ENCODE results near the gene PPCDC.

PPCDC gene

DNA sequence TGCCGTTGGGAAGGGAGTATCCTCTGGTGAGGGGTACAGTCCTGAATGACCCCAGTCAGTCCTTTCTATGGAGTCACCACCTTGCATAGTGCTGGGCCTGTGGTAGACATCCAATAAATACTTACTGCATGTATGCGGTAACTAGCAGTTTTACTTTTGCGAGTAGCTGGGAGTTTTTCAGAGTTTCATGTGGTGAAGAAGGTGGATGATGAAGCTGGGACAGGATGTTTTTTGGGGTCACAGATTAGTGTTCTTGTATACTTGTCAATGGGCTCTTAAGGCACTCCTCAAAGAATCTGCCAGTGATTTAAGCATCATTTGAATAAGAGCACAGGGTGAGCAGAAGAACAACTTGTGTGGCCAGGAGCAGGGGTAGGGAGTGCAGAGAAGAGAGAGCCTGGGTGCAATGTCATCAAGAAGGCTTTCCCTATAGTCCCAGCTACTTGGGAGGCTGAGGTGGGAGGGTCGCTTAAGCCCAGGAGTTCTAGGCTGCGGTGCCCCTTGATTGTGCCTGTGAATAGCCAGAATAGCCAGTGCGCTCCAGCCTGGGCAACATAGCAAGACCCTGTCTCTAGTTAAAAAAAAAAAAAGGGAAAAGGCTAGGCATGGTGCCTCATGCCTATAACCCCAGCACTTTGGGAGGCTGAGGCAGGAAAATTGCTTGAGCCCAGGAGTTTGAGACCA, 22.1 kb downstream of the PPCDC start:
- DNase-seq: no peak

- DNase-seq: no peak
These were observed 25.0 kb downstream of the PPCDC start for GRCh38 chr15:75048394-75048793.

GRCh38 chr15:75049392-75049791, 26.0 kb downstream of the PPCDC start:
- DNase-seq: peak in 1 of 2 experiments; percentile 27

DNA sequence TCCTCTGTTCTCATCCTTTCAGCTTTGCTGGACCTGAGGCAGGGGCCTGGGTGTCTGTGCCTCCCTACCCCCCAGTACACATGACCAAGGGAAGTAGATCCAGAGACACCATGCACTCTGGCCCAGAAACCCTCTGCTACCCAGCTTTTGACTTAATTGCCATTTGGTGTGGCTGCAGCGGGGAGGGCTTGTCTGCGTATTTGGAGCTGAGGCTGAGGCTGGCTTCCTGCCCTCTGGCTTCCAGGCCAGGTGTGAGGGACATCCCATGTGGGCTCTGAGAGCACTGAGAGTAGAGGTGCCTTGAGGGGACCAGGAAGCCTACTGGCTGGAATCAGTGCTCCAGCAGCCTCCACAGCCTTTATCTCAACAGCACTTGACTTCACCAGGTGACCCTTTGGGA, 26.9 kb downstream of the PPCDC start:
- DNase-seq: no peak

GRCh38 chr15:75051191-75051608, 27.8 kb downstream of the PPCDC start:
- no peak for DNase-seq

- no peak for DNase-seq
These were observed 28.3 kb downstream of the PPCDC start for GRCh38 chr15:75051711-75052110.

- DNase-seq: no peak
These were observed 29.8 kb downstream of the PPCDC start for GRCh38 chr15:75052972-75053747.

GRCh38 chr15:75053748-75054125, 30.3 kb downstream of the PPCDC start:
- DNase-seq: no peak

- DNase-seq: no peak
These were observed 30.9 kb downstream of the PPCDC start for GRCh38 chr15:75054172-75054897.

DNA sequence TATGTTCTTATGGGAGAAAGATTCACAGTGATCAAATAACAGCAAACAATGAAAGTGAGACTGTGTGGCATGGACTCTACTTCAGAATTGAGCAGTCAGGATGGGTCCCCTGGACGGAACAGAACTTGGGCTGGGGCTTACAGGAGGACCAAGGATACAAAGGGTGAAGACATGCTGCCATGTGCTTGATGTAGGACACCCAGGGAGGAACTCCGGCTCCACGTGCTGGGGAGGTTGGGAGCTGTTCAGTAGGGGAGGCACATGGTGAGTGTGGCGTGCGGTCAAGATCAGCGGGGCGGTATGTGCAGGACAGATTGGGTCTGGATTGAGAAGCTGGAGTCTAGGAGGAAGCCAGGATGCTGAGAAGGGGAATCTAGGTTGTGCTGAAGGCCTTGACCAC, 32.6 kb downstream of the PPCDC start:
- no peak for DNase-seq

- DNase-seq: no peak
These were observed 34.9 kb downstream of the PPCDC start for GRCh38 chr15:75058127-75058905.

DNA sequence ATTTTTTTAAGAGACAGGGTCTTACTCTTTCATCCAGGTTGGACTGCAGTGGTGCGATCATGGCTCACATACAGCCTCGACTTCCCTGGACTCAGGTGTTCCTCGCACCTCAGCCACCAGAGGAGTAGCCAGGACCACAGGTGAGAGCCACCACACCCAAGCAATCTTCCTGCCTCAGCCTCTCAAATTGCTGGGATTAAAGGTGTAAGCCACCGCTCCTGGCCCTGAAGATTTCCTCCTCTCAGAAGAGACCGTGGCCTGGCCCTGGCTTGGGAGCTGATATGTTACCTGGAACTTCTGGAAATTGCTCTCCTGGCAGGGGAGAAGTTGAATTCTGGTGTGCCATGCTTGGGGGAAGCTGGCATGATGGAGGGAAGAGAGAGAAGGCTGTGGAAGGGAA, 36.2 kb downstream of the PPCDC start:
- no peak for DNase-seq

- DNase-seq: no peak
These were observed 37.9 kb downstream of the PPCDC start for GRCh38 chr15:75061272-75061671.

GRCh38 chr15:75062706-75063105, 39.3 kb downstream of the PPCDC start:
- no peak for DNase-seq

GRCh38 chr15:75063338-75063737, 39.9 kb downstream of the PPCDC start:
- no peak for DNase-seq

GRCh38 chr15:75063889-75064288, 40.5 kb downstream of the PPCDC start:
- DNase-seq: no peak

- DNase-seq: no peak
These were observed 41.5 kb downstream of the PPCDC start for GRCh38 chr15:75064846-75065245.

DNA sequence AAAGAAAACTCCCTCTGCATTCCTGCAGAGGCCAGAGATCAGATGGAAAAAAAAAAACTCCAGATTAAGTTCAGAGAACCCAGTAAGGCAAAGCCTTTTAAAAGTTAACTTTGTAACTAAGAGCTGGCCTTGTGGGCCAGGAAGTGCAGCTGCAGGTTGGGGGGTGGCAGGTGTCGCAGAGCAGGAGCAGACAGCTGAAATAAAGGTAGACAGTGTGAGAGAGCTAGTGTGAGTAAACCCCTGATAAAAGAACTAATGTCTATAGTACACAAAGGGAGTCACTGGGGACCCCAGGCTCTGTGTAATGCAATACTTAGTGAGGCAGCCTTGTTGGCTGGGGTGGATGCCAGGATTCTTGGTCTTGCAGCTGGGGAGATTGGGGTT, 42.1 kb downstream of the PPCDC start:
- DNase-seq: no peak

DNA sequence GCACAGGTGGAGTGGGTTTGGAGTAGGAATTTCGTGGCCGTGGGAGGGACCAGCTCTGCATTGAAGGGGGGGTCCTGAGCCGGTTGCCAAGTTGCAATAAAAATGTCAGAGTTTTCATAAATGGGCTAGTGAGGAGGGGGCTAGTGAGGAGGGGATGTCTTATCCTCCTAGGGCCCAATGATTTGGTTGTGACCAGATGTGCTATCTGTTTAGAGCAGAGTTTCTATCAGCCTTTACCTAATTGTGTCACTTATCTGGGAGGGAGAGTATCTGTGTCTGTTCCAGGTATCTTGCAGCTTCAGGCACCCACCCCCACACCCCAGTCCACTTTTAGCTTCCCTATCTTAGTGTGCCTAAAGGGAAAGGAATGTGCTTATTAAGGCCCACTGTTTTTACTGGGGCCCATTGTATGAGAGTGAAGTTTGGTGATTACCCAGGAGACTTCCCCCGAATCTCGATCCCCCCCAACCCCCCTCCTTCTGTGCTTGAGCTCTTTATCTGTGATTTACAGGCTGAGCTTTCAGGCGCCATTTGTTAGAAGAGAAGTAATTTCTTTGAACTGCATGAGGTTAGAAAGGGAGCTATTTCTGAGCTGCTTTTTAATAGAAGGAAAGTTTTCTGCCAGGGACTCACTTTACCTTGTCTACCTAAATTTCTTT, 42.6 kb downstream of the PPCDC start:
- DNase-seq: no peak

GRCh38 chr15:75067123-75067830, 43.9 kb downstream of the PPCDC start:
- DNase-seq: no peak

GRCh38 chr15:75068748-75069147, 45.4 kb downstream of the PPCDC start:
- no peak for DNase-seq
